GM23248 (cell line): ENCODE results near the gene XAGE2.

Experiments
- EZH2 ChIP-seq: fragments of 200-600 bp; sonication (generic); IDR thresholded peaks from 2 replicates; pipeline ENCODE4 v1.6.1; 2018; ENCODE audit warnings: antibody characterized with exemption, mild to moderate bottlenecking; ENCODE audit not compliant: insufficient read depth, poor library complexity, severe bottlenecking
- EZH2phosphoT487 ChIP-seq: fragments of 200-600 bp; sonication (generic); IDR thresholded peaks from 2 replicates; pipeline ENCODE4 v1.6.1; 2018; ENCODE audit warnings: antibody characterized with exemption, moderate library complexity, mild to moderate bottlenecking, low read depth; ENCODE audit not compliant: insufficient read depth

DNA sequence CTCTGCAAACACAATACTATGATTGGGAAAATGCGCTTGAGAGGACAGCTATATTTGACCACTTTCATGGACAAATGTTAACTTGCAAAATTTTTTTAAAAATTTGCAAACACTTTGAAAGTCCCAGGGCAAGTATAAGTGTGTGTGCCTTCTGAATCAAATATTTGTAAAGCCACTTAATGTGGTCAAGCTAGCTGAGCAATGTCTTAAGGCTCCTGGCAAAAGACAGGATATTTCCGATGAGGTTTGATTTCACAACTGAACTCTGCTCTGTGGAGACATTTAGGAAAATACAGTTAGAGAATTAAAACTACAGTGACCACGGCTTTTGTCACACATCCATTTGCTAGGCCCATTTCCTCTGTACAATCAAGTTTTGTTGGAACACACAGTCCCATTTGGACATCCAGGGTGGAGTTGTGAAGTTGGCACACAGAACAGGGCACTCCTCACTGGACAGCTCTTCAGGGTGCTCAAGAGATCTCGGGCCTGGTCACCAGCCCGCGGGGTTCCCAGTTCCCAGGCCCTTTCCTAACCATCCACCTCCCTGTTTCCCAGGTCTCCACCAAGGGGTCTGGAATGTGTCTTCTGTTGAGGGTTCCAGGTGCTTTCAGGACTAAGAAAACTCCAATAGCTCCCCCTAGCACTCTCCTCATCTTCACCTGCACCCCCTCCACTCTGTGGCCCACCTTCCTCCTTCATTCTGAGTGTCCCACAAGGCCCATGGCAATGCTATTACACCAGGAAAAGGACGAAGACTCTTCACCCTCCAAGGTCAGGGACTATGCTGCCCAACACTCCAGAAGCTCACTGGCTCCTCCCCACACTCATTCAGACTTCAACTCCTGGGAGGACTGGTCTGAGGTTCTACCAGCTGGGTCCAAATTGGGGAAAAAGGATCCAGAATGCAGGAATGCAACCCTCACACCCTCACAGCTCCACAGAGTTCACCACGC, 41.9 kb downstream of the XAGE2 start:
- TF ChIP-seq EZH2 (no peak), EZH2phosphoT487 (no peak)
